ENCODE measurements around the gene ZNF679.

- no peak for TF ChIP-seq CTCF (IDR thresholded peaks at IDR 0.05)
- no peak for TF ChIP-seq ZFX (IDR thresholded peaks at IDR 0.05; ENCODE audit: borderline replicate concordance)
Observed at GRCh38 chr7:64314566-64314965, 86.3 kb downstream of the ZNF679 start.
